Nasal cavity respiratory epithelium epithelial cell of viscerocranial mucosa (primary cell): ENCODE data around the gene DNAJC18. TPM values are rescaled to one million over a fixed set of nuclear protein-coding genes. Genes with fewer than 3 reads are reported as not detected.

Experiments used
- total RNA-seq: library from RNA; depleted of rRNA; stranded (reverse); fragments of >200 nt; gene quantifications from 2 replicates; pipeline ENCODE4 v1.2.3, GENCODE V29; 2014

DNAJC18 gene
- 1.4 and 3.8 TPM in 2 replicates for total RNA-seq

GRCh38 chr5:139439013-139439903 lies at the start of gene DNAJC18:
TSS of gene DNAJC18 (minus strand) at chr5:139439525. CDS start at chr5:139439445, 80 bp downstream.

GRCh38 chr5:139482050-139482889 lies 42.9 kb upstream of the DNAJC18 start, which contains the start of gene STING1:
TSS of gene STING1 (minus strand) at chr5:139482758. CDS start at chr5:139481704, 1,054 bp downstream.

GRCh38 chr5:139470821-139471300 lies 31.5 kb upstream of the DNAJC18 start, which contains the start of gene SMIM33:
TSS of gene SMIM33 (plus strand) at chr5:139471004. CDS start at chr5:139471122, 118 bp downstream.

GRCh38 chr5:139462586-139463276 lies 23.4 kb upstream of the DNAJC18 start, which contains the start of gene ECSCR:
TSS of gene ECSCR (minus strand) at chr5:139462743. CDS start at chr5:139462670, 73 bp downstream.

GRCh38 chr5:139403787-139404483 lies 35.4 kb downstream of the DNAJC18 start, which contains the start of gene SPATA24:
TSS of gene SPATA24 (minus strand) at chr5:139404089. CDS start at chr5:139404060, 29 bp downstream.

GRCh38 chr5:139394654-139395566 lies 44.4 kb downstream of the DNAJC18 start, which contains the start of gene PROB1:
TSS of gene PROB1 (minus strand) at chr5:139395104. CDS start at chr5:139395081, 23 bp downstream.

GRCh38 chr5:139389701-139390638 lies 49.4 kb downstream of the DNAJC18 start, which contains the start of gene MZB1:
TSS of gene MZB1 (minus strand) at chr5:139389913. CDS start at chr5:139389856, 57 bp downstream.

GRCh38 chr5:139383275-139383992 lies 55.9 kb downstream of the DNAJC18 start, which contains the start of gene SLC23A1:
TSS of gene SLC23A1 (minus strand) at chr5:139383297. CDS start at chr5:139383253, 44 bp downstream.

Other genes with a start within 250 kb of the DNAJC18 start
- gene SIL1, start 241.2 kb downstream of the DNAJC18 start, total RNA-seq = 66.1 and 94.7 TPM in 2 replicates
- 186 and 265 TPM in 2 replicates for gene MATR3, start 145.8 kb downstream of the DNAJC18 start, total RNA-seq
- gene PAIP2, start 97.7 kb downstream of the DNAJC18 start, total RNA-seq = 52.5 and 92.6 TPM in 2 replicates
- under 0.01 TPM in 1 of 2 replicates, not detected in the other for gene SLC23A1, start 56.2 kb downstream of the DNAJC18 start, total RNA-seq
- 0.07 and 0.34 TPM in 2 replicates for gene MZB1, start 49.6 kb downstream of the DNAJC18 start, total RNA-seq
- gene PROB1, start 44.4 kb downstream of the DNAJC18 start, total RNA-seq = 0.78 and 1.4 TPM in 2 replicates
- gene SPATA24, start 35.4 kb downstream of the DNAJC18 start, total RNA-seq = 4.1 and 4.4 TPM in 2 replicates
- gene ECSCR, start 23.2 kb upstream of the DNAJC18 start, total RNA-seq = not detected in 2 replicates
- not detected in 2 replicates for gene SMIM33, start 31.5 kb upstream of the DNAJC18 start, total RNA-seq
- gene STING1, start 43.2 kb upstream of the DNAJC18 start, total RNA-seq = 3.4 and 11.2 TPM in 2 replicates
- 46.6 and 50.2 TPM in 2 replicates for gene UBE2D2, start 121.8 kb upstream of the DNAJC18 start, total RNA-seq
- gene CXXC5, start 208.8 kb upstream of the DNAJC18 start, total RNA-seq = 5.1 and 19.2 TPM in 2 replicates